Lung (tissue), 12 donors: Measurements from ENCODE around the gene ADIRF. TPM values are rescaled to one million over a fixed set of nuclear protein-coding genes. Genes with fewer than 3 reads are reported as not detected.
"Not testable (repeated sequence)": the region's sequence is repeated elsewhere in the genome, so short reads cannot be mapped to it uniquely, and the experiment has no call there.

Experiments
- ATAC-seq: fragments of 200-7000 bp; cut with Tn5 transposase; one replicate; pipeline ENCODE4 v1.9.1; 2020; ENCODE audit warnings: moderate number of reproducible peaks; ENCODE audit not compliant: insufficient read depth, low FRiP score
- DNase-seq, 3 donors: peaks; one replicate each; pipeline ENCODE4 v3.0.0-alpha.2; 2013 to 2017
- H3K27ac ChIP-seq, 2 donors: one replicate each; pipeline ENCODE4 v1.5.1; 2013; ENCODE audit warnings: mild to moderate bottlenecking in 2 of 2, moderate library complexity in 2 of 2, control low read depth in 1 of 2, inconsistent platforms in 1 of 2, low read depth in 1 of 2, low read length in 1 of 2
- H3K27me3 ChIP-seq, 3 donors: one replicate each; pipeline ENCODE4 v1.5.1; 2013; ENCODE audit warnings: low read length in 2 of 3; ENCODE audit not compliant: control insufficient read depth in 3 of 3, insufficient read depth in 3 of 3
- H3K36me3 ChIP-seq, 4 donors: one replicate each; pipeline ENCODE4 v1.5.1; 2013; ENCODE audit warnings: low read length in 4 of 4, mild to moderate bottlenecking in 1 of 4, moderate library complexity in 1 of 4; ENCODE audit not compliant: control insufficient read depth in 4 of 4, insufficient read depth in 4 of 4
- H3K4me1 ChIP-seq, 5 donors: one replicate each; pipeline ENCODE4 v1.5.1; 2013; ENCODE audit warnings: low read length in 5 of 5, mild to moderate bottlenecking in 2 of 5, moderate library complexity in 1 of 5; ENCODE audit not compliant: control insufficient read depth in 5 of 5, insufficient read depth in 5 of 5
- H3K4me3 ChIP-seq: one replicate; pipeline ENCODE4 v1.5.1; 2013; ENCODE audit warnings: mild to moderate bottlenecking, control low read depth, moderate library complexity
- H3K9ac ChIP-seq, 2 donors: one replicate each; pipeline ENCODE4 v1.5.1; 2013; ENCODE audit warnings: low read length in 2 of 2, control low read depth in 1 of 2; ENCODE audit not compliant: insufficient read depth in 1 of 2
- H3K9me3 ChIP-seq, 4 donors: one replicate each; pipeline ENCODE4 v1.5.1; 2013; ENCODE audit warnings: low read length in 3 of 4, mild to moderate bottlenecking in 1 of 4, moderate library complexity in 1 of 4; ENCODE audit not compliant: control insufficient read depth in 4 of 4, insufficient read depth in 3 of 4
- WGBS, 2 donors: extraction: QIAGEN DNeasy Blood & Tissue Kit; methylation state at CpG; one replicate each; pipeline ENCODE4 v1.1.7; 2013; 5-methylcytosine and 5-hydroxymethylcytosine counted together
- polyA plus RNA-seq, 2 donors: library from polyadenylated mRNA; stranded (reverse); fragments of 200-250 nt; gene quantifications; one replicate each; pipeline ENCODE4 v1.2.1, GENCODE V29; 2013
- total RNA-seq, 2 donors: library from RNA; depleted of rRNA in 1 of 2; stranded (reverse); fragments of >200 nt in 1 of 2; gene quantifications; one replicate each; pipeline ENCODE4 v1.2.1, GENCODE V29; 2014 to 2021
- TF ChIP-seq, protein P1 (sequence below): IDR thresholded peaks from 2 replicates; pipeline ENCODE4 v1.5.1; 2012; ENCODE audit warnings: mild to moderate bottlenecking; ENCODE audit errors: control extremely low read depth, extremely low read depth
- donor health status: control.
- donor health status: control.
- donor health status: Bipolar disorder and iron deficiency.
- donor health status: healthy.
- donor health status: DM: yes; HTN: yes; CAD: no.

The ADIRF gene
- total and polyA plus RNA-seq, 4 donors, result 61.4 to 597 (median 320) TPM

DNA sequence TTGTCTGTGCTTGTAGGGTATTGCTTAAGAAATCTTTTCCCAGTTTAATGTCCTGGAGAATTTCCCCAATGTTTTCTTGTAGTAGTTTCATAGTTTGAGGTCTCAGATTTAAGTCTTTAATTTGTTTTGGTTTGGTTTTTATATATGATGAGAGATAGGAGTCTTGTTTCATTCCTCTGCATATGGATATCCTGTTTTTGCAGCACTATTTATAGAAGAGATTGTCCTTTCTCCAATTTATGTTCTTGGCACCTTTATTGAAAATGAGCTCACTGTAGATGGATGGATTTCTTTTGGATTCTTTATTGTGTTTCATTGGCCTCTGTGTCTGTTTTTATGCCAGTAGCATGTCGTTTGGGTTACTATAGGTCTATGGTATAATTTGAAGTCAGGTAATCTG, 20.2 kb downstream of the ADIRF start:
- Histone ChIP-seq H3K4me3 (no peak overlapping the region), H3K9me3 (no peaks in the 10 kb centered on the region), H3K27me3 (no peaks in the 10 kb centered on the region), H3K27ac (no peak overlapping the region), H3K36me3 (no peaks in the 10 kb centered on the region), H3K9ac (no peak overlapping the region), H3K4me1 (no peaks in the 10 kb centered on the region)
- WGBS, 2 donors, result 63 to 68% methylated on average over 1 of the region's 1 CpG
- ATAC-seq, result no peak
- TF ChIP-seq, protein P1, sequence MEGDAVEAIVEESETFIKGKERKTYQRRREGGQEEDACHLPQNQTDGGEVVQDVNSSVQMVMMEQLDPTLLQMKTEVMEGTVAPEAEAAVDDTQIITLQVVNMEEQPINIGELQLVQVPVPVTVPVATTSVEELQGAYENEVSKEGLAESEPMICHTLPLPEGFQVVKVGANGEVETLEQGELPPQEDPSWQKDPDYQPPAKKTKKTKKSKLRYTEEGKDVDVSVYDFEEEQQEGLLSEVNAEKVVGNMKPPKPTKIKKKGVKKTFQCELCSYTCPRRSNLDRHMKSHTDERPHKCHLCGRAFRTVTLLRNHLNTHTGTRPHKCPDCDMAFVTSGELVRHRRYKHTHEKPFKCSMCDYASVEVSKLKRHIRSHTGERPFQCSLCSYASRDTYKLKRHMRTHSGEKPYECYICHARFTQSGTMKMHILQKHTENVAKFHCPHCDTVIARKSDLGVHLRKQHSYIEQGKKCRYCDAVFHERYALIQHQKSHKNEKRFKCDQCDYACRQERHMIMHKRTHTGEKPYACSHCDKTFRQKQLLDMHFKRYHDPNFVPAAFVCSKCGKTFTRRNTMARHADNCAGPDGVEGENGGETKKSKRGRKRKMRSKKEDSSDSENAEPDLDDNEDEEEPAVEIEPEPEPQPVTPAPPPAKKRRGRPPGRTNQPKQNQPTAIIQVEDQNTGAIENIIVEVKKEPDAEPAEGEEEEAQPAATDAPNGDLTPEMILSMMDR, result no peak
- no peak for DNase-seq

DNA sequence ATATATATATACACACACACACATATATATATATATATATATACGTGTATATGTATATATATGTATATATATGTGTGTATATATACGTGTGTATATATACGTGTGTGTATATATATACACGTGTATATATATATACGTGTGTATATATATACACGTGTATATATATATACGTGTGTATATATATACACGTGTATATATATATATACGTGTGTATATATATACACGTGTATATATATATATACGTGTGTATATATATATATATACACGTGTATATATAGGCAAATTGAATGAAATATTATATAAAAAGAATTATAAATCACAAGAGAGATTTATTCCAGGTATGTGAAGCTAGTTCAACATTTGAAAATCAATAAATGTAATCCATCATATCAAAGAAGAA, 23.1 kb downstream of the ADIRF start:
- DNase-seq, H3K9ac ChIP-seq, H3K4me1 ChIP-seq, H3K27ac ChIP-seq, ATAC-seq, H3K27me3 ChIP-seq, H3K9me3 ChIP-seq, H3K4me3 ChIP-seq, H3K36me3 ChIP-seq: not testable (repeated sequence)
- WGBS, 2 donors, result 80 to 88% methylated on average over 12 of the region's 12 CpGs

DNA sequence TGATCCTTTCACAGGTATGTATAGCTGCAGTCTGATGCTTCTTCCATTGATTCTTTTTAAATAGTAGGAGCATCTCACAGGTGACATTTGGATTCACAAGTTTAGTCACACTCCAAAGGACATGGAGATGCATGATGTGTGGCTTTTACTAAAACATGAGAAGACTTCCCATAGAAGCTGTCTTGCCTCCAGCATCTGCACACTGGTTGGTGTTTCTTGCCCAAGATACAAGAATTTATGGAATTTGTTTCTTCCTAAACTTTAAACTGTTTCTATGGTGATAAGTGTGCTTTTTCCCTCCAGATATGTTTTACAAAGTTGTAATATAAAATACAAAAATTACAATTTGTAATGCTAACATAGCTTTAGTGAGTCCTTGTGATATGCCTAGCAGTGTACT, 24.2 kb downstream of the ADIRF start:
- ATAC-seq, result no peak
- H3K36me3 ChIP-seq, result no peaks in the 10 kb centered on the region
- no peak overlapping the region for H3K4me3 ChIP-seq
- H3K27ac ChIP-seq, result no peak overlapping the region
- no peaks in the 10 kb centered on the region for H3K9me3 ChIP-seq
- H3K9ac ChIP-seq, result no peak overlapping the region
- H3K4me1 ChIP-seq, result no peaks in the 10 kb centered on the region
- DNase-seq, result peak in 1 of 3 donors; percentile 3
- H3K27me3 ChIP-seq, result no peaks in the 10 kb centered on the region
- TF ChIP-seq, protein P1, result no peak

DNA sequence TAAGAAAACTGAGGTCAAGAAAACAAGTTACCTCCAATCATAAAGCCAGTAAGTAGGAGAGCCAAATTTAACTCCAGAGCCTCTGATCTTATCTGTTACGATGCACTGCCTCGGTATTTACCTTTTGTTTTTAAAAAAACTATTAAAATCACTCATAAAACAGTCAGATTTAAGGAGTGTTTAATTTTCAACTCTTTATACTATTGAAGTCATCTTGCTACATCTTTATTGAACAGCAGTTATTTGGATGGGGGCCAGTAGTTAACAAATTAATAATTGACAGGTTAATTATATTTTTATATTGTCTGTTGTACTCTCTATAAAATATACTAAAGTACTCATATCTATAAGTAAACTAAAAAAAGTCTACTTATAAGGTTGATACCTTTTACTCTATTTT, 24.6 kb downstream of the ADIRF start:
- TF ChIP-seq, protein P1, result no peak
- Histone ChIP-seq H3K36me3 (no peaks in the 10 kb centered on the region), H3K27me3 (no peaks in the 10 kb centered on the region), H3K9ac (no peak overlapping the region), H3K27ac (no peak overlapping the region), H3K4me1 (no peaks in the 10 kb centered on the region), H3K4me3 (no peak overlapping the region), H3K9me3 (no peaks in the 10 kb centered on the region)
- ATAC-seq (no peak), DNase-seq (no peak)
- whole genome bisulfite sequencing, 2 donors, result 82 to 86% methylated on average over 2 of the region's 2 CpGs

DNA sequence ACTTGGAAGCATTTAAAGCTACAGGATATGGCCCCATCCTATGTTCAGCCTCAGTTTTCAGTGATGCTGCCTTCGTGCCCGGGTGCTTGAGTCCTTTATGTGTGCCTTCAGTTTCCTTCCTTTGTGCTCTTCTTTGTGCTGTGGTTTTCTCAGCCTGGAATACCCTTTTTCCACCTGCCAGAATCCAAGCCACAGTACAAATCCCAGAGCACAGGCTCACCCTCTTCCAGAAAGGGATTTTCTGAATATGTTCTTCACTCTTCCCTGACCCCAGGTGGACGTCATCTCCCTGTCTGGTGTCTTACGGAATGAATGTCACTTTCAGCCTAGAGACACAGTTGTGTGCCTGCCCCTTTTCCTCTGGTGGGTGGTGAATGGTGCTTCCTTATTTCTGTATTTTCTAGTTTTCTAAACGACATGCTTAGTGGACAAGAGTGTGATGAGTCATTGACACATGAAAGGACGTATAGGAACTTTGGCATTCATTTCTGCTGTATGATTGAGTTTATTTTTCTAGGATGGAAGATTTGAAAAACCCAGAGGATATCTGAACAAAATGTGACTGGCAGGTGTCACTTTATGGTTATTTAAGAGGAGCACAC, 31.6 kb downstream of the ADIRF start:
- not testable (repeated sequence) for ATAC-seq, H3K9me3 ChIP-seq, H3K36me3 ChIP-seq, H3K4me3 ChIP-seq, H3K9ac ChIP-seq, H3K4me1 ChIP-seq, H3K27ac ChIP-seq, H3K27me3 ChIP-seq, DNase-seq
- WGBS, 2 donors, result 47 to 63% methylated on average over 6 of the region's 6 CpGs
